Measurements from ENCODE around the gene ASS1. TPM values are rescaled to one million over a fixed set of nuclear protein-coding genes. Genes with fewer than 3 reads are reported as not detected.

Gene ASS1
- total and polyA plus RNA-seq, 2 of the 13 experiments (the other 11 are each of a cell fraction or from before 2014, with no cell fraction given): 77.6 to 122 TPM

DNA sequence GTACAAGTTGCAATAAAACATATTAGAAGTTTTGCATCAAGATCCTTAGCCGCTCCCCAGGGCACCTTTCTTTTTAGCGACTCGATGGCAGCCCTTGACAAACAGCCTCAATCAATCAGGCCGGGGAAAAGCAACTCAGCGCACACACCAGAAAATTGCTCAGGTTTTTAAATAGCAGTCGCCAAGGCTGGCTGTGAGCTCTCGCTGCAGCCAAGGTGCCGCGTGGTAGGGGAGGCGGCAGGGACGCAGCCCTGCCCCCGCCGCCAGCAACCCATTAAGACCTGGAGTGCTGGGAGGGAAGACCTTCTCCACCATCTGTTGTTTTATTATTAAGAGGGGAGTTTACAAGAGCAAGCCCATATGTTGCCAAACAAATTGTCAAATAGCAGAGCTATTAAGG, 22.6 kb downstream of the ASS1 start:
- ChIA-PET CTCF (ENCODE audit: low intra/inter-chr PET ratio, low total read pairs) (no interaction called here), POLR2A (no interaction called here)
- no peaks in the 10 kb centered on the region for H3K9me3 ChIP-seq (ENCODE audit: low read length)
- no peaks in the 10 kb centered on the region for H3K27me3 ChIP-seq (ENCODE audit: control insufficient read depth in 1 of 2, insufficient read depth in 2 of 2, low read length in 2 of 2)
- BruUV-seq (replicated peaks): no TSS peak
- H3K36me3 ChIP-seq (replicated peaks in 1 of 2; ENCODE audit: control insufficient read depth in 1 of 2, insufficient read depth in 2 of 2, low read length in 2 of 2): peaks cover 0 to 3% of the 10 kb centered on the region in 2 experiments; a peak in 1 of 5 replicates
- no peaks in the 10 kb centered on the region for H4K20me1 ChIP-seq (ENCODE audit: insufficient read depth, low read length)
- no peak for DNase-seq (ENCODE audit: low spot score)
- no peaks in the 10 kb centered on the region for H3K79me2 ChIP-seq (ENCODE audit: insufficient read depth, low read length)
- ATAC-seq: no peak
- no peak overlapping the region for H3K9ac ChIP-seq (ENCODE audit: insufficient read depth, low read depth, low read length)
- TF ChIP-seq, protein P1, sequence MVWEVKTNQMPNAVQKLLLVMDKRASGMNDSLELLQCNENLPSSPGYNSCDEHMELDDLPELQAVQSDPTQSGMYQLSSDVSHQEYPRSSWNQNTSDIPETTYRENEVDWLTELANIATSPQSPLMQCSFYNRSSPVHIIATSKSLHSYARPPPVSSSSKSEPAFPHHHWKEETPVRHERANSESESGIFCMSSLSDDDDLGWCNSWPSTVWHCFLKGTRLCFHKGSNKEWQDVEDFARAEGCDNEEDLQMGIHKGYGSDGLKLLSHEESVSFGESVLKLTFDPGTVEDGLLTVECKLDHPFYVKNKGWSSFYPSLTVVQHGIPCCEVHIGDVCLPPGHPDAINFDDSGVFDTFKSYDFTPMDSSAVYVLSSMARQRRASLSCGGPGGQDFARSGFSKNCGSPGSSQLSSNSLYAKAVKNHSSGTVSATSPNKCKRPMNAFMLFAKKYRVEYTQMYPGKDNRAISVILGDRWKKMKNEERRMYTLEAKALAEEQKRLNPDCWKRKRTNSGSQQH (CRISPR knock-in tag; IDR thresholded peaks at IDR 0.05; ENCODE audit: low read depth): no peak
- TF ChIP-seq ZFP82 (CRISPR knock-in tag; IDR thresholded peaks at IDR 0.05; ENCODE audit: borderline replicate concordance): no peak
- TF ChIP-seq THAP9 (CRISPR knock-in tag; IDR thresholded peaks at IDR 0.05; ENCODE audit: borderline replicate concordance): no peak
- TF ChIP-seq CREM (IDR thresholded peaks at IDR 0.05): no peak
- TF ChIP-seq CREM (CRISPR knock-in tag; IDR thresholded peaks at IDR 0.05): no peak
- TF ChIP-seq SUZ12 (IDR thresholded peaks at IDR 0.05; ENCODE audit: low read depth, low read length): no peak
- in situ Hi-C loops (cut with HindIII; ENCODE audit: extremely low pct_ligation_motif_present, low pct_unique_long_range_greater_than_20kb) (no loop called here), intact Hi-C loops (cut with micrococcal nuclease; ENCODE audit: unreplicated experiment) (no loop called here)
- WGBS (ENCODE audit: low lambda C conversion rate): 98% methylated on average over 9 of the region's 13 CpGs
- no peaks in the 10 kb centered on the region for H3K4me1 ChIP-seq (ENCODE audit: insufficient read depth, low read length)
- no peak overlapping the region for H2AFZ ChIP-seq (ENCODE audit: low read length)
- H3K4me2 ChIP-seq (ENCODE audit: low read depth, low read length): no peak overlapping the region
- H3K27ac ChIP-seq (ENCODE audit: extremely low read length, insufficient read depth, low read length): no peak overlapping the region
- no peak overlapping the region for H3K4me3 ChIP-seq (replicated peaks in 1 of 3; ENCODE audit: insufficient read depth in 1 of 3, low read depth in 2 of 3, low read length in 3 of 3)
- no peak for FAIRE-seq

Data from HepG2 (cell line).